ENCODE measurements around the gene SIRT7. TPM values are rescaled to one million over a fixed set of nuclear protein-coding genes. Genes with fewer than 3 reads are reported as not detected.

Gene SIRT7
- total and polyA plus RNA-seq, 8 donors: 11.6 to 37.9 (median 13.2) TPM

DNA sequence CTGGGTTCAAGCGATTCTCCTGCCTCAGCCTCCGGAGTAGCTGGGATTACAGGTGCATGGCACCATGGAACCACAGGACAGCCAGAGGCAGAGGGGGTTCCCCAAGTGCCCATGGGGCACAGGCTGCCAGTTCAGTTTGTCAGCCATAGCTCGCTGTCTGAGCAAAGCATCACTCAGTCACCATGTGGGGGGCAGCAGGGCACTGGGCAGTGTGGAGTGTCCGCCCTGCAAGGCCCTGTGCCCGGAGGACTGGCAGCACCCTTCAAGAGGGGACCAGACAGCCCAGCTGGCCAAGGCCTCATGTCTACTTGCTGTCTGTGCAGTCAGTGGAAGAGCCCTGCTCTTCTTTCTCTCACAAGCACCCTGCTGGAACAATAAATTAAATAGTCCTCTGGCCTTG lies 33.0 kb downstream of the SIRT7 start:
- no peaks in the 10 kb centered on the region for H3K27me3 ChIP-seq
- TF ChIP-seq, protein P1, sequence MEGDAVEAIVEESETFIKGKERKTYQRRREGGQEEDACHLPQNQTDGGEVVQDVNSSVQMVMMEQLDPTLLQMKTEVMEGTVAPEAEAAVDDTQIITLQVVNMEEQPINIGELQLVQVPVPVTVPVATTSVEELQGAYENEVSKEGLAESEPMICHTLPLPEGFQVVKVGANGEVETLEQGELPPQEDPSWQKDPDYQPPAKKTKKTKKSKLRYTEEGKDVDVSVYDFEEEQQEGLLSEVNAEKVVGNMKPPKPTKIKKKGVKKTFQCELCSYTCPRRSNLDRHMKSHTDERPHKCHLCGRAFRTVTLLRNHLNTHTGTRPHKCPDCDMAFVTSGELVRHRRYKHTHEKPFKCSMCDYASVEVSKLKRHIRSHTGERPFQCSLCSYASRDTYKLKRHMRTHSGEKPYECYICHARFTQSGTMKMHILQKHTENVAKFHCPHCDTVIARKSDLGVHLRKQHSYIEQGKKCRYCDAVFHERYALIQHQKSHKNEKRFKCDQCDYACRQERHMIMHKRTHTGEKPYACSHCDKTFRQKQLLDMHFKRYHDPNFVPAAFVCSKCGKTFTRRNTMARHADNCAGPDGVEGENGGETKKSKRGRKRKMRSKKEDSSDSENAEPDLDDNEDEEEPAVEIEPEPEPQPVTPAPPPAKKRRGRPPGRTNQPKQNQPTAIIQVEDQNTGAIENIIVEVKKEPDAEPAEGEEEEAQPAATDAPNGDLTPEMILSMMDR (IDR thresholded peaks at IDR 0.05): no peak
- intact Hi-C loops (cut with DNase I): no loop called here
- peaks cover 0 to 93% of the 10 kb centered on the region in 2 donors for H3K36me3 ChIP-seq
- ATAC-seq (no peak), DNase-seq (no peak)
- no peak overlapping the region for H3K27ac ChIP-seq
- H3K4me3 ChIP-seq: no peak overlapping the region
- H3K9me3 ChIP-seq: no peaks in the 10 kb centered on the region
- H3K4me1 ChIP-seq: peaks cover 3 to 9% of the 10 kb centered on the region in 2 donors

DNA sequence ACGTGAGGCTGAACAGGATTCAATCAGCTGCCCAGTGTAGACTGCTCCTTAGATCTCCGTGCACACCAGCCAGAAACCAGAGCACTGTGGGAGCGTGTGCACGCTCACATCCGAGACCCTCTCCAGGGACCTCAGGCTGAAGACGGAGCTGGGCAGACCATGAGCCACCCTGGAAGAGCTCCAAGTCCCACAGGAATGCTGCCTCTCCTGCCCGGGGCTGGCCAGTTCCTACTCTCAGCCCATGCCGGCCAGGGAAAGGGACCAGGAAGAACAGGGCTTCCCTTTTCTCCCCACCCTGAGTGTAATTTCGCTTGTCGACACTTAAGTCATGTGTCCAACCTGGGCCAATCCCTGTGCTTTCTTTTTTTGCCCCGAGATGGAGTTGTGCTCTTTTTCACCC lies 33.5 kb downstream of the SIRT7 start:
- intact Hi-C loops (cut with DNase I): no loop called here
- Histone ChIP-seq H3K4me1 (peaks cover 0 to 4% of the 10 kb centered on the region in 2 donors), H3K27ac (no peak overlapping the region), H3K4me3 (no peak overlapping the region), H3K36me3 (peaks cover 0 to 93% of the 10 kb centered on the region in 2 donors), H3K27me3 (no peaks in the 10 kb centered on the region), H3K9me3 (no peaks in the 10 kb centered on the region)
- ATAC-seq (no peak), DNase-seq (no peak)
- TF ChIP-seq, protein P1 (IDR thresholded peaks at IDR 0.05): no peak

DNA sequence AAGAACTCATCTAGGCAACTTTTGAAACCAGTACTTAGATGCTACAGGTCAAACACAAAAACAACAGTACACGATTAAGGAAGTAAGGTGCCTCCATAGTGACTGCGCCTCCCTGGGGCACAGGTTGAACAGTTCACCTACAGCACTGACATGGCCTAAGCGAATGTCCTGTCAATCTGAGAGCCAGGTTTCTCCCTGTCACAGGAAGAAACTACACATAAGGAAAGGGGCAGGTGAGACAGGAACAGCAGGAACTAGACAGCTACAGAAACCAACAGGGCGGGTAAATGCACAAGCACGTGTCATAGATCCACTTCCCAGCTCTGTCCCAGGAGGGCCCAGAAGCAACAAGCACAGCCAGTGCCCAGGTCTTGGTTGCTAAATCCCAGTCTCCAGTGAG lies 38.9 kb downstream of the SIRT7 start:
- H3K9me3 ChIP-seq: no peaks in the 10 kb centered on the region
- intact Hi-C loops (cut with DNase I): no loop called here
- H3K4me3 ChIP-seq: no peak overlapping the region
- no peak overlapping the region for H3K27ac ChIP-seq
- no peaks in the 10 kb centered on the region for H3K27me3 ChIP-seq
- TF ChIP-seq, protein P1 (IDR thresholded peaks at IDR 0.05): no peak
- DNase-seq: no peak
- no peak for ATAC-seq
- peaks cover 0 to 59% of the 10 kb centered on the region in 2 donors for H3K36me3 ChIP-seq
- no peaks in the 10 kb centered on the region for H3K4me1 ChIP-seq

DNA sequence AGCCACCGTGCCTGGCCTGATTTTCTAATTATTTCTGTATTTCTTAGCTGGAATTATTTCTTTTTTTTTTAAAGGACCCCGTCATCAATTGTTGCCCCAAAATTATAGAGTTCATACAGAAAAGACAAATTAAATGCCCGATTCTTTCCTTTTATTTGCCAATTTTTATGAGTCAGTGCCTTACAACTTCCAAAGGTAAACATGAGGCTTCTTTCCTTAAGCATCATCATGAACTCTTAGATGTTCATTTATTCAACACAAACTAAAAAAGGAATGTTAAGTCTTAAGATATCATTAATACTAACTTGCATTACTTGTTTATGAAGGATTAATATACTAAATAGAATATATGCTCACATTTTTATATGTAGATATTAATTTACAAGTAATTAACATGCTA lies 39.7 kb downstream of the SIRT7 start:
- DNase-seq (no peak), ATAC-seq (no peak)
- TF ChIP-seq, protein P1 (IDR thresholded peaks at IDR 0.05): no peak
- H3K36me3 ChIP-seq: peaks cover 0 to 50% of the 10 kb centered on the region in 2 donors
- no peaks in the 10 kb centered on the region for H3K9me3 ChIP-seq
- intact Hi-C loops (cut with DNase I): no loop called here
- H3K27me3 ChIP-seq: no peaks in the 10 kb centered on the region
- H3K4me3 ChIP-seq: no peak overlapping the region
- H3K4me1 ChIP-seq: no peaks in the 10 kb centered on the region
- H3K27ac ChIP-seq: no peak overlapping the region

DNA sequence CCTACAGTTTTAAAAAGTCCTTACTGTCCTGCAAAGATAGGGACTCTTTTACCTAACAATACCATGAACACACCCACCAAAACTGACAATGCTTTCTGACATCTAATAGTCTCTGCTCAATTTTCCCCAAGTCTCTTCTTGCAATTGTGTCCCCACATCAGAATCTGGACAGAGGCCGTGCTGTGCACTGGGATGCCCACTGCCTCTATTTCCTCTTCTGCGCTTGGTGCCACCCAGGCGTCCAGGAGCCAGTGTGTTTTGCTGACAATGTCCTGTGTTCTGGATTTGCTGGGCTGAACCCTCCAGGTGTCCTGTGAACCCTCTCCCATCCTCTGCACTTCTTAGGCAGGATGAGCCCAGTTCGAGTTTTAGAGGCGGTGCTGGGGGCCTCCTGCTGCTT lies 40.4 kb downstream of the SIRT7 start:
- DNase-seq: no peak
- intact Hi-C loops (cut with DNase I): no loop called here
- Histone ChIP-seq H3K4me3 (no peak overlapping the region), H3K4me1 (peaks cover 0 to 4% of the 10 kb centered on the region in 2 donors), H3K9me3 (no peaks in the 10 kb centered on the region), H3K27ac (no peak overlapping the region), H3K27me3 (no peaks in the 10 kb centered on the region), H3K36me3 (peaks cover 0 to 43% of the 10 kb centered on the region in 2 donors)
- no peak for ATAC-seq
- TF ChIP-seq, protein P1 (IDR thresholded peaks at IDR 0.05): no peak

All from left lung (tissue), 10 donors.